ENCODE measurements around the gene UBE2U.

GRCh38 chr1:64176659-64177058 is 26.8 kb upstream of the UBE2U start:
- TF ChIP-seq CTCF (IDR thresholded peaks at IDR 0.05) (no peak), POLR2A (IDR thresholded peaks at IDR 0.05) (no peak)
